Peyer's patch (tissue), 4 donors: ENCODE measurements around the gene ECE2. TPM values are rescaled to one million over a fixed set of nuclear protein-coding genes. Genes with fewer than 3 reads are reported as not detected.

Experiments used
- DNase-seq, 3 donors: peaks; one replicate each; pipeline ENCODE4 v3.0.0-alpha.2; 2017 to 2019
- H3K27ac ChIP-seq, 4 donors: fragments of 200-600 bp; sonication (generic); one replicate each; pipeline ENCODE4 v1.5.1; 2016 to 2019
- H3K27me3 ChIP-seq, 2 donors: fragments of 200-600 bp; sonication (generic); one replicate each; pipeline ENCODE4 v1.5.1; 2019
- H3K36me3 ChIP-seq, 3 donors: fragments of 200-600 bp; sonication (generic); one replicate each; pipeline ENCODE4 v1.5.1; 2016 to 2019
- H3K4me1 ChIP-seq, 4 donors: fragments of 200-600 bp; sonication (generic); one replicate each; pipeline ENCODE4 v1.5.1; 2016 to 2019
- H3K4me3 ChIP-seq, 4 donors: fragments of 200-600 bp; sonication (generic); 1 replicate in 3 of 4; 2 replicates in 1 of 4; pipeline ENCODE4 v1.5.1; 2016 to 2019; ENCODE audit warnings: mild to moderate bottlenecking in 1 of 4
- H3K9me3 ChIP-seq, 4 donors: fragments of 200-600 bp; sonication (generic); one replicate each; pipeline ENCODE4 v1.5.1; 2016 to 2019; ENCODE audit warnings: mild to moderate bottlenecking in 1 of 4
- CTCF ChIP-seq, 6 experiments: fragments of 450-650 bp in 4 of 6; fragments of 200-600 bp in 2 of 6; sonication (generic) in 1 of 6; IDR thresholded peaks; one replicate each; pipeline ENCODE4 v1.5.1; 2017 to 2019; ENCODE audit warnings: antibody characterized with exemption in 6 of 6, mild to moderate bottlenecking in 3 of 6, moderate library complexity in 1 of 6
- POLR2A ChIP-seq, 2 donors: fragments of 450-650 bp; IDR thresholded peaks; one replicate each; pipeline ENCODE4 v1.5.1; 2017; ENCODE audit warnings: antibody characterized with exemption in 2 of 2, mild to moderate bottlenecking in 2 of 2, moderate library complexity in 2 of 2
- total RNA-seq, 4 donors: library from RNA; depleted of rRNA; stranded (reverse); fragments of >200 nt; gene quantifications; one replicate each; pipeline ENCODE4 v1.1.0, GENCODE V29; 2016

Gene ECE2
- total RNA-seq, 4 donors from 2014 or later = not detected

DNA sequence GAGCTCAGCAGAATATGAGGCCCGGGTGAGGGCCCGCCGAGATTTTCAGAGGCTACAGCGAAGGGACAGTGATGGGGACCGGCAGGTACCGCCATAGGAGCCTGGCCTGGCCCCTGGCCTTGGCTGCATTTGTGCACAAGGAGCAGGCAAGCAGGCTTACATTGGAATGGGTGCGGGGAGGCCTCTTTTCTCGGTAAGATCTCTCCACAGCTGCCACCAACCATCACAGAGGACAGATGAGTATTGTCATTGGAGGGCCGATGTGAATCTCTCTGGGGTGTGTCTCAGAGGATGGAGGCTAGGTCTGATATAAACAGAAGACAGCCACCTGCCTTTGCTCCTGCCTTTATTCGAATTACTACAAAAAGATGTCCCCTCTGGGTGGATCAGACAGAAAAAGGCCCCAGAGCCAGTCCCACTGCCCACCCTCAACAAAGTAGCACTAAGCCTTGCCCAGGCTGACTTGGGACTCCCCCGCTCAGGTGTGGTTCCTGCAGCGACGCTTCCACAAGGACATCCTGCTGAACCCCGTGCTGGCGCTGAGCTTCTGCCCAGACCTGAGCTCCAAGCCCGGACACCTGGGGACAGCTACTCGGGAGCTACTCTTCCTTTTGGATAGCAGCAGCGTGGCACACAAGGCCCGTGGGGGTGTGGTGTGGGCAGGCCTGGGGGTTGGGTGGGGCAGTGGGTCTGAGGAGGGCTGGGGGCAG lies 41.0 kb upstream of the ECE2 start:
- no peak overlapping the region for H3K4me3 ChIP-seq
- no peak for DNase-seq
- no peaks in the 10 kb centered on the region for H3K9me3 ChIP-seq
- no peak overlapping the region for H3K27ac ChIP-seq
- TF ChIP-seq POLR2A (IDR thresholded peaks at IDR 0.05) (no peak), CTCF (IDR thresholded peaks at IDR 0.05) (no peak)
- H3K27me3 ChIP-seq = peaks cover 0 to 17% of the 10 kb centered on the region in 2 donors
- peaks cover 0 to 12% (median 12%) of the 10 kb centered on the region in 4 donors for H3K4me1 ChIP-seq
- no peaks in the 10 kb centered on the region for H3K36me3 ChIP-seq

DNA sequence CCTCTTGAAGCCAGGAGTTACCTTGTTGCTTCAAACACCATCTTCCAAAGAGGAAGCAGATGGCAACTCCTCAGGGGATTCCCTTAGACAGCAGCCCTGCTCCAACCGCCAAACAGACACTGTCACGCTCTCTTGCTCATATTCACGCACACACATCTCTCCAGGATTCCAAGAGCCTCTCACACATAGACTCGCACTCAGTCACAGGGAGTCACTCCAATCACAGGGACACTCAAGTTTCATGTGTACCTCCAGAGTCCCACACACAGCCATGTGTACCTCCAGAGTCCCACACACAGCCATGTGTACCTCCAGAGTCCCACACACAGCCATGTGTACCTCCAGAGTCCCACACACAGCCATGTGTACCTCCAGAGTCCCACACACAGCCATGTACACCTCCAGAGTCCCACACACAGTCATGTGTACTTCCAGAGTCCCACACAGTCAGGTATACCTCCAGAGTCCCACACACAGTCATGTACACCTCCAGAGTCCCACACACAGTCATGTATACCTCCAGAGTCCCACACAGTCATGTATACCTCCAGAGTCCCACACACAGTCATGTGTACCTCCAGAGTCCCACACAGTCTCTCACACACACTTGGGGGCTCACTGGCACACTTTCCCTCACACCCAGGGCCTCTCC lies 40.3 kb upstream of the ECE2 start:
- Histone ChIP-seq H3K9me3 (no peaks in the 10 kb centered on the region), H3K4me1 (peaks cover 0 to 6% (median 5%) of the 10 kb centered on the region in 4 donors), H3K4me3 (no peak overlapping the region), H3K27me3 (peaks cover 0 to 10% of the 10 kb centered on the region in 2 donors), H3K36me3 (no peaks in the 10 kb centered on the region), H3K27ac (no peak overlapping the region)
- no peak for TF ChIP-seq CTCF (IDR thresholded peaks at IDR 0.05)
- no peak for TF ChIP-seq POLR2A (IDR thresholded peaks at IDR 0.05)
- DNase-seq = no peak

DNA sequence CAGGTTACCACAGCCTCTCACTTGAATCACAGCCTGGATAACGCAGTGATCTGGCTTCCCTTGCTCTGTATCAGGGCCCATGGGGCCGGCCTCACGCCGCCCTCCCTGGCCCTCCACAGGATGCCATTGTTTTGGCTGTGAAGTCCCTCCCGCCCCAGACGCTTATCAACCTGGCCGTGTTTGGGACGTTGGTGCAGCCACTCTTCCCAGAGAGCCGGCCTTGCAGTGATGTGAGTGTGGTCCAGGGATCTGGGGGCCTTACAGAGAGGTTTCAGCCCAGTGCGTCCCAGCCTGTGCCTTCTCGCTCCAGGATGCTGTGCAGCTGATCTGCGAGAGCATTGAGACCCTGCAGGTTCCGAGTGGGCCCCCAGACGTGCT lies 39.8 kb upstream of the ECE2 start:
- no peak for DNase-seq
- Histone ChIP-seq H3K27ac (no peak overlapping the region), H3K36me3 (no peaks in the 10 kb centered on the region), H3K9me3 (no peaks in the 10 kb centered on the region), H3K4me3 (no peak overlapping the region), H3K27me3 (peaks cover 0 to 5% of the 10 kb centered on the region in 2 donors), H3K4me1 (peaks cover 0 to 2% (median under 1%) of the 10 kb centered on the region in 4 donors)
- TF ChIP-seq CTCF (IDR thresholded peaks at IDR 0.05) (no peak), POLR2A (IDR thresholded peaks at IDR 0.05) (no peak)

- Histone ChIP-seq H3K9me3 (no peaks in the 10 kb centered on the region), H3K4me1 (peaks cover 0 to 8% (median 0%) of the 10 kb centered on the region in 4 donors), H3K36me3 (no peaks in the 10 kb centered on the region), H3K4me3 (no peak overlapping the region), H3K27me3 (no peaks in the 10 kb centered on the region), H3K27ac (no peak overlapping the region)
- no peak for DNase-seq
- TF ChIP-seq CTCF (IDR thresholded peaks at IDR 0.05) = no peak
- TF ChIP-seq POLR2A (IDR thresholded peaks at IDR 0.05) = no peak
Measured at GRCh38 chr3:184236636-184237035, 39.2 kb upstream of the ECE2 start.

GRCh38 chr3:184237211-184237610 lies 38.6 kb upstream of the ECE2 start:
- H3K4me3 ChIP-seq = no peak overlapping the region
- no peak overlapping the region for H3K27ac ChIP-seq
- H3K4me1 ChIP-seq = peaks cover 0 to 13% (median 0%) of the 10 kb centered on the region in 4 donors
- DNase-seq = no peak
- TF ChIP-seq CTCF (IDR thresholded peaks at IDR 0.05) = no peak
- TF ChIP-seq POLR2A (IDR thresholded peaks at IDR 0.05) = no peak
- H3K27me3 ChIP-seq = no peaks in the 10 kb centered on the region
- peaks cover 0 to 3% (median 0%) of the 10 kb centered on the region in 3 donors for H3K36me3 ChIP-seq
- no peaks in the 10 kb centered on the region for H3K9me3 ChIP-seq
